Endothelial cell of umbilical vein (primary cell): Measurements from ENCODE around the gene PDSS1. TPM values are rescaled to one million over a fixed set of nuclear protein-coding genes. Genes with fewer than 3 reads are reported as not detected.

ENCODE experiments used
- BruUV-seq: library from RNA; stranded (reverse); fragments of 400-500 nt; replicated peaks from 2 replicates; lab custom pipeline; 2021; lab: Mats Ljungman, UMichigan
- CTCF ChIA-PET: fragments of 300-600, 350-600 bp; sonication (Branson Sonifier 250); formaldehyde crosslinking; loops from one replicate; lab custom pipeline; 2021; ENCODE audit warnings: antibody characterized with exemption, inconsistent platforms; lab: Charles Lee
- POLR2A ChIA-PET: fragments of 300-600, 350-600 bp; sonication (Branson Sonifier 250); formaldehyde crosslinking; loops from one replicate; lab custom pipeline; 2021; ENCODE audit warnings: antibody characterized with exemption, inconsistent platforms; lab: Charles Lee
- DNase-seq: peaks from one replicate; pipeline ENCODE4 v3.0.0-alpha.2; 2011; ENCODE audit warnings: low read depth, low spot score
- FAIRE-seq: peaks from 2 replicates; lab custom pipeline; 2011; peaks lifted over from hg19 to GRCh38; lab: Jason Lieb, UNC
- H2AFZ ChIP-seq: 2 replicates; pipeline ENCODE4 v1.6.0; 2012; ENCODE audit warnings: low read depth, low read length, control low read depth, inconsistent platforms
- H3K27ac ChIP-seq: 2 replicates; pipeline ENCODE4 v1.5.1; 2011; ENCODE audit warnings: low read depth, mild to moderate bottlenecking, control low read depth, low read length, moderate library complexity; ENCODE audit not compliant: insufficient read depth
- H3K27me3 ChIP-seq, 2 experiments: 2 replicates each; pipeline versions ENCODE4 v1.6.0 to v1.6.1; 2011; ENCODE audit warnings: low read length in 2 of 2, mixed read lengths in 1 of 2; ENCODE audit not compliant: control insufficient read depth in 2 of 2, insufficient read depth in 2 of 2
- H3K36me3 ChIP-seq, 2 experiments: 2 replicates in 1 of 2; 3 replicates in 1 of 2; pipeline ENCODE4 v1.5.1; 2011; ENCODE audit warnings: low read length in 2 of 2, mild to moderate bottlenecking in 1 of 2, moderate library complexity in 1 of 2; ENCODE audit not compliant: control insufficient read depth in 2 of 2, insufficient read depth in 2 of 2; ENCODE audit errors: extremely low read depth in 1 of 2
- H3K4me1 ChIP-seq: 3 replicates; pipeline ENCODE4 v1.5.1; 2011; ENCODE audit warnings: mild to moderate bottlenecking, low read length; ENCODE audit not compliant: control insufficient read depth, insufficient read depth; ENCODE audit errors: extremely low read depth
- H3K4me2 ChIP-seq: 2 replicates; pipeline ENCODE4 v1.6.1; 2011; ENCODE audit warnings: low read length, control low read depth, mixed read lengths; ENCODE audit not compliant: insufficient read depth
- H3K4me3 ChIP-seq, 3 experiments: fragments of 200-600 bp in 1 of 3; sonication (generic), shearing (Covaris generic) in 1 of 3; replicated peaks in 1 of 3; 2 replicates each; pipeline ENCODE4 v1.5.1; 2011 to 2016; ENCODE audit warnings: control low read depth in 3 of 3, low read length in 3 of 3, mild to moderate bottlenecking in 2 of 3, inconsistent platforms in 1 of 3, low read depth in 1 of 3, moderate library complexity in 1 of 3; ENCODE audit not compliant: insufficient read depth in 1 of 3
- H3K79me2 ChIP-seq: 2 replicates; pipeline ENCODE4 v1.6.0; 2012; ENCODE audit warnings: low read length, inconsistent platforms; ENCODE audit not compliant: control insufficient read depth, insufficient read depth
- H3K9ac ChIP-seq: replicated peaks from 2 replicates; pipeline ENCODE3; 2011; ENCODE audit warnings: low read length, control low read depth; ENCODE audit not compliant: insufficient read depth; ENCODE audit errors: extremely low read depth
- H3K9me1 ChIP-seq: replicated peaks from 3 replicates; pipeline ENCODE4 v1.6.0; 2011; ENCODE audit warnings: mild to moderate bottlenecking, low read length; ENCODE audit not compliant: control insufficient read depth, insufficient read depth; ENCODE audit errors: extremely low read depth
- H3K9me3 ChIP-seq: replicated peaks from 2 replicates; pipeline ENCODE4 v1.5.1; 2012; ENCODE audit warnings: low read length, inconsistent platforms; ENCODE audit not compliant: control insufficient read depth, insufficient read depth
- H4K20me1 ChIP-seq: replicated peaks from 2 replicates; pipeline ENCODE3; 2011; ENCODE audit warnings: mild to moderate bottlenecking, low read length; ENCODE audit not compliant: control insufficient read depth, insufficient read depth; ENCODE audit errors: extremely low read depth
- EZH2 ChIP-seq: IDR thresholded peaks from 2 replicates; pipeline ENCODE4 v1.6.1; 2012; ENCODE audit warnings: borderline replicate concordance, low read depth, mild to moderate bottlenecking, moderate library complexity, low read length, inconsistent platforms; ENCODE audit not compliant: severe bottlenecking
- FOS ChIP-seq: IDR thresholded peaks from 2 replicates; pipeline ENCODE4 v1.6.1; 2011; ENCODE audit warnings: mild to moderate bottlenecking, low read length, moderate library complexity, borderline replicate concordance; ENCODE audit not compliant: insufficient read depth
- GATA2 ChIP-seq: IDR thresholded peaks from 2 replicates; pipeline ENCODE4 v1.7.0; 2011; ENCODE audit warnings: low read depth, mild to moderate bottlenecking, moderate library complexity, mixed read lengths, low read length; ENCODE audit not compliant: insufficient read length, insufficient read depth
- JUN ChIP-seq: IDR thresholded peaks from 2 replicates; pipeline ENCODE4 v1.6.1; 2011; ENCODE audit warnings: borderline replicate concordance, low read depth; ENCODE audit not compliant: insufficient read length, insufficient read depth
- MYC ChIP-seq: IDR thresholded peaks from one replicate; pipeline ENCODE4 v1.6.1; 2011; ENCODE audit warnings: mild to moderate bottlenecking, low read depth, low read length
- POLR2A ChIP-seq: IDR thresholded peaks from 2 replicates; pipeline ENCODE4 v1.6.1; 2012; ENCODE audit warnings: low read depth, mild to moderate bottlenecking, control low read depth, low read length
- POLR2AphosphoS5 ChIP-seq: IDR thresholded peaks from 2 replicates; pipeline ENCODE4 v1.6.1; 2012; ENCODE audit warnings: low read depth, mild to moderate bottlenecking, control low read depth, low read length, moderate library complexity; ENCODE audit not compliant: insufficient read depth
- dilution Hi-C: fragments of 300-500 bp; cut with MboI; formaldehyde crosslinking; loops from one replicate; pipeline ENCODE4 v1.15.0; 2019; ENCODE audit warnings: low sequenced_read_pairs; ENCODE audit not compliant: extremely low pct_ligation_motif_present
- intact Hi-C: fragments of 100-400 bp; cut with micrococcal nuclease; formaldehyde crosslinking; loops from one replicate; pipeline ENCODE4 v1.10.0; 2022
- polyA plus RNA-seq, 4 experiments: library from polyadenylated mRNA; depleted of rRNA in 3 of 4; stranded (reverse) in 3 of 4; unstranded in 1 of 4; fragments of >200 nt; gene quantifications; 2 replicates each; pipeline versions ENCODE4 v1.2.1 to v1.2.3, GENCODE V29; 2011 to 2012; ENCODE audit warnings: missing spikeins in 1 of 4
- total RNA-seq: library from RNA; stranded (reverse); gene quantifications from 2 replicates; pipeline ENCODE4 v1.2.3, GENCODE V29; 2021
- TF ChIP-seq, protein P1 (sequence below), 2 donors: IDR thresholded peaks; 1 replicate in 1 of 2; 2 replicates in 1 of 2; pipeline ENCODE4 v1.5.1; 2011; ENCODE audit warnings: low read length in 2 of 2, mild to moderate bottlenecking in 2 of 2, moderate library complexity in 2 of 2, control low read depth in 1 of 2, inconsistent platforms in 1 of 2, low read depth in 1 of 2; ENCODE audit not compliant: insufficient read depth in 1 of 2; ENCODE audit errors: extremely low read depth in 1 of 2
- TF ChIP-seq, protein P2 (sequence below): IDR thresholded peaks from 2 replicates; pipeline ENCODE4 v1.6.1; 2011; ENCODE audit not compliant: insufficient read depth, insufficient read length

Gene PDSS1
- total and polyA plus RNA-seq, 2 donors (not counting 3 experiments of a cell fraction or from before 2014, with no cell fraction given): 9.1 to 11.3 TPM

DNA sequence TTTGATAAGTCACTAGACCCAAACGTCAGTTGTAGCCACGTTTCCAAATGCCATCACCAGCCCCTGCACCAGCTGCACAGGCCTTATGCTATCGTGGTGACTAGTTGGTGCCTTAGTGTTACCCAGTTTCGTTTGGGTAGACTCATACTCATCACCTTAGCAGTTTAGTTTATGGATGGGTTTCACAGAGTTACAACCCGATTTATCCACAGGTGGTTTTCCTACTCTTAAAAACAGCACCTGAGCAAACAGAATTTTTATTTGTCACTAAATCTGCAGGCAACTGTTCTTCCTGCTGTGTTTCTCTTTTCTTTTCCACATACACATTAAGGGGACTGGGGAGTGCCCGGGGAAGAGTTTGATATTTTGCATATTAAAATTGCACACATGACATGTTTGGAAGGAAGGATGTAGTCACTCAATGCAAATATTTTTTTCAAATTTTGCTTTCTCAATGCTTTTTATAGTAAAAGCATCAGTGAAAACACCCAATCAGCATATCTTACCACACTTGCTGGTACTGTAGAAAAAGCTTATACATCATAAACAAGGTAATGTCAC lies 41.6 kb downstream of the PDSS1 start:
- no peak for FAIRE-seq
- no peak overlapping the region for H3K4me2 ChIP-seq
- H3K9ac ChIP-seq: no peak overlapping the region
- no peaks in the 10 kb centered on the region for H3K9me1 ChIP-seq
- dilution Hi-C loops: no loop called here
- no peaks in the 10 kb centered on the region for H3K79me2 ChIP-seq
- ChIA-PET CTCF (interaction anchor here (1.2 to 1.3 kb wide), 2 partner anchors 13 to 16 kb away, joined by 3 to 5 read pairs; no protein-coding TSS in a partner anchor), POLR2A (no interaction called here)
- no peak for DNase-seq
- H3K36me3 ChIP-seq: peaks cover 2 to 21% of the 10 kb centered on the region in 2 experiments
- H3K27me3 ChIP-seq: no peaks in the 10 kb centered on the region
- no peak overlapping the region for H3K27ac ChIP-seq
- intact Hi-C loops: no loop called here
- no peaks in the 10 kb centered on the region for H4K20me1 ChIP-seq
- H3K9me3 ChIP-seq: no peaks in the 10 kb centered on the region
- H2AFZ ChIP-seq: no peak overlapping the region
- H3K4me3 ChIP-seq: no peak overlapping the region
- no TSS peak for BruUV-seq
- TF ChIP-seq, protein P1, sequence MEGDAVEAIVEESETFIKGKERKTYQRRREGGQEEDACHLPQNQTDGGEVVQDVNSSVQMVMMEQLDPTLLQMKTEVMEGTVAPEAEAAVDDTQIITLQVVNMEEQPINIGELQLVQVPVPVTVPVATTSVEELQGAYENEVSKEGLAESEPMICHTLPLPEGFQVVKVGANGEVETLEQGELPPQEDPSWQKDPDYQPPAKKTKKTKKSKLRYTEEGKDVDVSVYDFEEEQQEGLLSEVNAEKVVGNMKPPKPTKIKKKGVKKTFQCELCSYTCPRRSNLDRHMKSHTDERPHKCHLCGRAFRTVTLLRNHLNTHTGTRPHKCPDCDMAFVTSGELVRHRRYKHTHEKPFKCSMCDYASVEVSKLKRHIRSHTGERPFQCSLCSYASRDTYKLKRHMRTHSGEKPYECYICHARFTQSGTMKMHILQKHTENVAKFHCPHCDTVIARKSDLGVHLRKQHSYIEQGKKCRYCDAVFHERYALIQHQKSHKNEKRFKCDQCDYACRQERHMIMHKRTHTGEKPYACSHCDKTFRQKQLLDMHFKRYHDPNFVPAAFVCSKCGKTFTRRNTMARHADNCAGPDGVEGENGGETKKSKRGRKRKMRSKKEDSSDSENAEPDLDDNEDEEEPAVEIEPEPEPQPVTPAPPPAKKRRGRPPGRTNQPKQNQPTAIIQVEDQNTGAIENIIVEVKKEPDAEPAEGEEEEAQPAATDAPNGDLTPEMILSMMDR (IDR thresholded peaks at IDR 0.05; ENCODE audit: extremely low read depth in 1 of 2, insufficient read depth in 1 of 2, low read depth in 1 of 2, low read length in 2 of 2): no peak
- TF ChIP-seq FOS: no peak
- no peak for TF ChIP-seq POLR2A
- TF ChIP-seq JUN: no peak
- TF ChIP-seq EZH2: no peak
- TF ChIP-seq GATA2: no peak
- no peak for TF ChIP-seq POLR2AphosphoS5
- TF ChIP-seq MYC: no peak
- TF ChIP-seq, protein P2, sequence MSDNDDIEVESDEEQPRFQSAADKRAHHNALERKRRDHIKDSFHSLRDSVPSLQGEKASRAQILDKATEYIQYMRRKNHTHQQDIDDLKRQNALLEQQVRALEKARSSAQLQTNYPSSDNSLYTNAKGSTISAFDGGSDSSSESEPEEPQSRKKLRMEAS: no peak
- no peaks in the 10 kb centered on the region for H3K4me1 ChIP-seq
